ENCODE measurements around the gene TENM4.

The TENM4 gene

GRCh38 chr11:78770931-78771330, 669.9 kb downstream of the TENM4 start:
- no peak for DNase-seq (ENCODE audit: low spot score)
- in situ Hi-C loops (cut with MboI; ENCODE audit: low pct_unique_long_range_greater_than_20kb, low sequenced_read_pairs, unreplicated experiment): no loop called here
- no peak for TF ChIP-seq CTCF (IDR thresholded peaks at IDR 0.05; ENCODE audit: extremely low read depth, insufficient read depth, missing control alignments)

DNA sequence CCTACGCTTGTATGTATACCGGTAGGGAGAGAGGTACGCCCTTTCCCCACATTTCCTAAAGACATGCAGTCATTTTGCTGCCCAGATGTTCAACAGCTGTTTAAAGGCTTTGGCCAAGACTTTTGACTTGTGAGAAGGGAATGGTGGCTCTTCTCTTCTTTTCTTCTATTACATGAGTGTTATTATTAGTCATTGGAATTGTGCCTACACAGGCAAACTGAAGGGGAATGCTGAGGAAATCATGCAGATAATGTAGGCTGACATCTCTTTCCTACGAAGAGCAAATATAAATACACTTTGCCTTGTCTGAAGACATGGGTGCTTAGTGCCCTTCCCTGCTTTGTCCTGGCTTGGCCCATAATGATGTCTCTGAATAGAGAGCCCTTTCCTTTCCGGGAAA, 671.9 kb downstream of the TENM4 start:
- no peak for DNase-seq (ENCODE audit: low spot score)
- TF ChIP-seq CTCF (IDR thresholded peaks at IDR 0.05; ENCODE audit: extremely low read depth, insufficient read depth, missing control alignments): no peak
- in situ Hi-C loops (cut with MboI; ENCODE audit: low pct_unique_long_range_greater_than_20kb, low sequenced_read_pairs, unreplicated experiment): no loop called here

GRCh38 chr11:78768345-78768744, 672.5 kb downstream of the TENM4 start:
- DNase-seq (ENCODE audit: low spot score): no peak
- in situ Hi-C loops (cut with MboI; ENCODE audit: low pct_unique_long_range_greater_than_20kb, low sequenced_read_pairs, unreplicated experiment): no loop called here
- no peak for TF ChIP-seq CTCF (IDR thresholded peaks at IDR 0.05; ENCODE audit: extremely low read depth, insufficient read depth, missing control alignments)

- no peak for DNase-seq (ENCODE audit: low spot score)
- in situ Hi-C loops (cut with MboI; ENCODE audit: low pct_unique_long_range_greater_than_20kb, low sequenced_read_pairs, unreplicated experiment): no loop called here
- TF ChIP-seq CTCF (IDR thresholded peaks at IDR 0.05; ENCODE audit: extremely low read depth, insufficient read depth, missing control alignments): no peak
These were observed 673.5 kb downstream of the TENM4 start for GRCh38 chr11:78767027-78767932.

DNA sequence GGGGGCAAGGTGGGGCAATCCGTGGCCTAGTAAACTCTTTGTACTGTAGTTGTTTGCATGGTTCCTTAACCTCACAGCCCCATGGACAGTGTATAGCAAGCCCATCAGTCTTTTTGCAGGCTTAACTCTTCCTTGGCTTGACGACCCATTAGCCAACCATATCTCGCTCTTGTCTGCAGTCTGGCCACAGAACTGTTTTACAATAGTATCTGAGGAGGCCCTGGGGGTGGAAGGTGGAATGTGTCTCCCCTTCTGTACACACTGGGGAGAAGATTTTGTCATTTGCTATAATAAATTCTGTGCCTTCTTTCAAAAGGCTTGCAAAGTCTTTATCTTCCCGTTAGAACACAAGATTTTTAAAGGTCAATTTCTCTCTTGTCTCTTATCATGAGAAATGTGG, 675.9 kb downstream of the TENM4 start:
- in situ Hi-C loops (cut with MboI; ENCODE audit: low pct_unique_long_range_greater_than_20kb, low sequenced_read_pairs, unreplicated experiment): no loop called here
- TF ChIP-seq CTCF (IDR thresholded peaks at IDR 0.05; ENCODE audit: extremely low read depth, insufficient read depth, missing control alignments): no peak

GRCh38 chr11:78763664-78764063, 677.2 kb downstream of the TENM4 start:
- DNase-seq (ENCODE audit: low spot score): no peak
- in situ Hi-C loops (cut with MboI; ENCODE audit: low pct_unique_long_range_greater_than_20kb, low sequenced_read_pairs, unreplicated experiment): no loop called here
- no peak for TF ChIP-seq CTCF (IDR thresholded peaks at IDR 0.05; ENCODE audit: extremely low read depth, insufficient read depth, missing control alignments)

More for the DNA sequence above, 675.9 kb downstream of the TENM4 start:
- no peak for DNase-seq (ENCODE audit: low spot score)
